Measurements from ENCODE around the gene CRYBB3.
"Not testable (repeated sequence)": the region's sequence is repeated elsewhere in the genome, so short reads cannot be mapped to it uniquely, and the experiment has no call there.

DNA sequence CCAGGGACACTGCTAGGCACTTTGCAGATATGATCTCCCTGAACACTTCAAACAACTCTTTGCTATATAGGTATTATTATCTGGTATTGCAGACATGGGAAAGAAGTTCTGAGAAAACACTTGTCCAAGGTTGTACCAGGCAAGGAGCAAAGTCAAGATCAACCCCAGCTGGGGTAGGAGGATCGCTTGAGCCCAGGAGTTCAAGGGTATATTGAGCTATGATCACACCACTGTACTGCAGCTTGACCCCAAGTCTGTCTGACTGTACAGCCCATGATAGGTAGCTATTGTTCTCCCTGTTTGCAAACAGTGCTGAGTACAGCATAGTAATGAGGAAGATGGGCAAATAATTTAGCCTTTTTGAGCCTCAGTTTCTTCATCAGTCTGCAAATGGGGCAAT lies 55.5 kb downstream of the CRYBB3 start:
- TF ChIP-seq, protein P1, sequence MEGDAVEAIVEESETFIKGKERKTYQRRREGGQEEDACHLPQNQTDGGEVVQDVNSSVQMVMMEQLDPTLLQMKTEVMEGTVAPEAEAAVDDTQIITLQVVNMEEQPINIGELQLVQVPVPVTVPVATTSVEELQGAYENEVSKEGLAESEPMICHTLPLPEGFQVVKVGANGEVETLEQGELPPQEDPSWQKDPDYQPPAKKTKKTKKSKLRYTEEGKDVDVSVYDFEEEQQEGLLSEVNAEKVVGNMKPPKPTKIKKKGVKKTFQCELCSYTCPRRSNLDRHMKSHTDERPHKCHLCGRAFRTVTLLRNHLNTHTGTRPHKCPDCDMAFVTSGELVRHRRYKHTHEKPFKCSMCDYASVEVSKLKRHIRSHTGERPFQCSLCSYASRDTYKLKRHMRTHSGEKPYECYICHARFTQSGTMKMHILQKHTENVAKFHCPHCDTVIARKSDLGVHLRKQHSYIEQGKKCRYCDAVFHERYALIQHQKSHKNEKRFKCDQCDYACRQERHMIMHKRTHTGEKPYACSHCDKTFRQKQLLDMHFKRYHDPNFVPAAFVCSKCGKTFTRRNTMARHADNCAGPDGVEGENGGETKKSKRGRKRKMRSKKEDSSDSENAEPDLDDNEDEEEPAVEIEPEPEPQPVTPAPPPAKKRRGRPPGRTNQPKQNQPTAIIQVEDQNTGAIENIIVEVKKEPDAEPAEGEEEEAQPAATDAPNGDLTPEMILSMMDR (IDR thresholded peaks at IDR 0.05): not testable (repeated sequence)
- not testable (repeated sequence) for TF ChIP-seq POLR2A (IDR thresholded peaks at IDR 0.05)

All from adrenal gland (tissue), 5 donors.